ENCODE results near the gene FDX2.

FDX2 gene

GRCh38 chr19:10299545-10300458 lies 16.0 kb downstream of the FDX2 start:
- FAIRE-seq, result no peak

- FAIRE-seq, result no peak
Observed at GRCh38 chr19:10295847-10296591, 19.8 kb downstream of the FDX2 start.

GRCh38 chr19:10295305-10295846 lies 20.4 kb downstream of the FDX2 start:
- FAIRE-seq, result no peak

GRCh38 chr19:10294368-10294697 lies 21.5 kb downstream of the FDX2 start:
- FAIRE-seq, result no peak

GRCh38 chr19:10293637-10294367 lies 22.0 kb downstream of the FDX2 start:
- FAIRE-seq, result no peak

- FAIRE-seq, result no peak
Observed at GRCh38 chr19:10292789-10293636, 22.8 kb downstream of the FDX2 start.

GRCh38 chr19:10292206-10292788 lies 23.5 kb downstream of the FDX2 start:
- FAIRE-seq, result no peak

- FAIRE-seq, result no peak
Observed at GRCh38 chr19:10291554-10292205, 24.1 kb downstream of the FDX2 start.

- no peak for FAIRE-seq
Observed at GRCh38 chr19:10290876-10291553, 24.8 kb downstream of the FDX2 start.

GRCh38 chr19:10290357-10290875 lies 25.4 kb downstream of the FDX2 start:
- no peak for FAIRE-seq

- no peak for FAIRE-seq
Observed at GRCh38 chr19:10289836-10290356, 25.9 kb downstream of the FDX2 start, which contains the start of gene ICAM5. TSS of gene ICAM5 (plus strand) at chr19:10289952. CDS start at chr19:10290044, 92 bp downstream.

GRCh38 chr19:10289167-10289835 lies 26.5 kb downstream of the FDX2 start:
- FAIRE-seq, result no peak

GRCh38 chr19:10288662-10289166 lies 27.1 kb downstream of the FDX2 start:
- FAIRE-seq, result no peak

GRCh38 chr19:10286803-10287737 lies 28.7 kb downstream of the FDX2 start, which contains the start of gene ICAM4:
TSS of gene ICAM4 (plus strand) at chr19:10286955. CDS start at chr19:10287013, 58 bp downstream.
- FAIRE-seq, result no peak

GRCh38 chr19:10285393-10285792 lies 30.4 kb downstream of the FDX2 start:
- FAIRE-seq, result no peak

- FAIRE-seq, result no peak
Observed at GRCh38 chr19:10284960-10285278, 30.9 kb downstream of the FDX2 start.

GRCh38 chr19:10284065-10284959 lies 31.5 kb downstream of the FDX2 start:
- no peak for FAIRE-seq
